GM12878 (cell line): Measurements from ENCODE around the gene HSD17B2.

ENCODE experiments used
- PAX8 ChIP-seq: fragments of 450-650 bp; IDR thresholded peaks from 2 replicates; pipeline ENCODE4 v1.6.1; 2017; ENCODE audit warnings: mild to moderate bottlenecking, moderate library complexity
- TF ChIP-seq, protein P1 (sequence below), 3 experiments: IDR thresholded peaks in 2 of 3; conservative IDR thresholded peaks in 1 of 3; 2 replicates each; pipeline ENCODE4 v1.5.1; 2011; ENCODE audit warnings: low read depth in 3 of 3, low read length in 3 of 3, mild to moderate bottlenecking in 3 of 3, control low read depth in 2 of 3, moderate library complexity in 2 of 3, inconsistent platforms in 1 of 3, mixed read lengths in 1 of 3; ENCODE audit not compliant: control insufficient read depth in 2 of 3, insufficient read depth in 1 of 3; ENCODE audit errors: extremely low read depth in 1 of 3

- TF ChIP-seq, protein P1, sequence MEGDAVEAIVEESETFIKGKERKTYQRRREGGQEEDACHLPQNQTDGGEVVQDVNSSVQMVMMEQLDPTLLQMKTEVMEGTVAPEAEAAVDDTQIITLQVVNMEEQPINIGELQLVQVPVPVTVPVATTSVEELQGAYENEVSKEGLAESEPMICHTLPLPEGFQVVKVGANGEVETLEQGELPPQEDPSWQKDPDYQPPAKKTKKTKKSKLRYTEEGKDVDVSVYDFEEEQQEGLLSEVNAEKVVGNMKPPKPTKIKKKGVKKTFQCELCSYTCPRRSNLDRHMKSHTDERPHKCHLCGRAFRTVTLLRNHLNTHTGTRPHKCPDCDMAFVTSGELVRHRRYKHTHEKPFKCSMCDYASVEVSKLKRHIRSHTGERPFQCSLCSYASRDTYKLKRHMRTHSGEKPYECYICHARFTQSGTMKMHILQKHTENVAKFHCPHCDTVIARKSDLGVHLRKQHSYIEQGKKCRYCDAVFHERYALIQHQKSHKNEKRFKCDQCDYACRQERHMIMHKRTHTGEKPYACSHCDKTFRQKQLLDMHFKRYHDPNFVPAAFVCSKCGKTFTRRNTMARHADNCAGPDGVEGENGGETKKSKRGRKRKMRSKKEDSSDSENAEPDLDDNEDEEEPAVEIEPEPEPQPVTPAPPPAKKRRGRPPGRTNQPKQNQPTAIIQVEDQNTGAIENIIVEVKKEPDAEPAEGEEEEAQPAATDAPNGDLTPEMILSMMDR (IDR thresholded peaks at IDR 0.05 in 2 of 3, conservative IDR thresholded peaks at IDR 0.05 in 1 of 3; ENCODE audit: control insufficient read depth in 2 of 3, extremely low read depth in 1 of 3, insufficient read depth in 1 of 3, low read depth in 3 of 3, low read length in 3 of 3), result no peak
- no peak for TF ChIP-seq PAX8
These were observed 7.4 kb upstream of the HSD17B2 start for GRCh38 chr16:82027629-82028064.
